GM23338 (cell line): ENCODE data around the gene PPM1H. TPM values are rescaled to one million over a fixed set of nuclear protein-coding genes. Genes with fewer than 3 reads are reported as not detected.

Source experiments
- ATAC-seq: fragments of 200-7000 bp; cut with Tn5 transposase; 3 replicates; pipeline ENCODE4 v1.9.1; 2020
- DNase-seq: peaks from one replicate; pipeline ENCODE4 v3.0.0-alpha.2; 2015; ENCODE audit warnings: low spot score
- H2AFZ ChIP-seq: fragments of 200-600 bp; sonication (generic); 2 replicates; pipeline ENCODE4 v1.8.0; 2016; ENCODE audit warnings: antibody characterized with exemption, mild to moderate bottlenecking, moderate library complexity
- H3F3A ChIP-seq: fragments of 200-600 bp; sonication (generic); replicated peaks from 2 replicates; pipeline ENCODE4 v1.8.0; 2017; ENCODE audit warnings: antibody characterized with exemption, mixed run types, low read depth
- H3K27ac ChIP-seq: fragments of 200-600 bp; sonication (generic); 2 replicates; pipeline ENCODE4 v1.6.1; 2016; ENCODE audit warnings: low read depth
- H3K27me3 ChIP-seq: fragments of 200-600 bp; sonication (generic); 2 replicates; pipeline ENCODE4 v1.8.0; 2016; ENCODE audit warnings: mild to moderate bottlenecking, mixed run types, moderate library complexity; ENCODE audit not compliant: insufficient read depth
- H3K36me3 ChIP-seq: fragments of 200-600 bp; sonication (generic); 2 replicates; pipeline ENCODE4 v1.8.0; 2016; ENCODE audit warnings: mild to moderate bottlenecking; ENCODE audit not compliant: insufficient read depth
- H3K4me1 ChIP-seq: fragments of 200-600 bp; sonication (generic); 2 replicates; pipeline ENCODE4 v1.8.0; 2016; ENCODE audit warnings: mild to moderate bottlenecking, moderate library complexity; ENCODE audit not compliant: insufficient read depth
- H3K4me2 ChIP-seq: fragments of 200-600 bp; sonication (generic); 2 replicates; pipeline ENCODE4 v1.7.1; 2017; ENCODE audit warnings: mixed run types
- H3K4me3 ChIP-seq: fragments of 200-600 bp; sonication (generic); 2 replicates; pipeline ENCODE4 v1.6.1; 2016; ENCODE audit warnings: mixed run types
- H3K79me2 ChIP-seq: fragments of 200-600 bp; sonication (generic); replicated peaks from 2 replicates; pipeline ENCODE4 v1.8.0; 2017; ENCODE audit warnings: mild to moderate bottlenecking; ENCODE audit not compliant: insufficient read depth
- H3K9me2 ChIP-seq: fragments of 200-600 bp; sonication (generic); 2 replicates; pipeline ENCODE4 v1.8.0; 2017; ENCODE audit not compliant: insufficient read depth
- H4K20me1 ChIP-seq: fragments of 200-600 bp; sonication (generic); replicated peaks from 2 replicates; pipeline ENCODE4 v1.8.0; 2017; ENCODE audit warnings: mild to moderate bottlenecking; ENCODE audit not compliant: insufficient read depth
- H3K27ac Mint-ChIP-seq: 2 replicates; pipeline ENCODE4 v1.8.0; 2020; ENCODE audit warnings: inconsistent platforms, mild to moderate bottlenecking, moderate library complexity, mixed read lengths
- H3K27me3 Mint-ChIP-seq: 3 replicates; pipeline ENCODE4 v1.8.0; 2022; ENCODE audit warnings: low read depth, mild to moderate bottlenecking, moderate library complexity, mixed read lengths, inconsistent platforms; ENCODE audit not compliant: insufficient read depth, poor library complexity
- H3K36me3 Mint-ChIP-seq: 3 replicates; pipeline ENCODE4 v1.8.0; 2021; ENCODE audit warnings: low read depth, mild to moderate bottlenecking, inconsistent platforms, moderate library complexity, mixed read lengths
- H3K4me1 Mint-ChIP-seq: 3 replicates; pipeline ENCODE4 v1.8.0; 2020; ENCODE audit warnings: mild to moderate bottlenecking, inconsistent platforms, mixed read lengths
- H3K4me3 Mint-ChIP-seq: 3 replicates; pipeline ENCODE4 v1.8.0; 2021; ENCODE audit warnings: moderate library complexity, mild to moderate bottlenecking, inconsistent platforms, mixed read lengths
- H3K9me3 Mint-ChIP-seq: 3 replicates; pipeline ENCODE4 v1.8.0; 2020; ENCODE audit warnings: moderate library complexity, mild to moderate bottlenecking, inconsistent platforms, mixed read lengths
- CREB1 ChIP-seq: fragments of 250-450 bp; sonication (Bioruptor Pico); IDR thresholded peaks from 2 replicates; pipeline ENCODE4 v1.5.0; 2020; ENCODE audit warnings: low read depth, mild to moderate bottlenecking, moderate library complexity
- CTCF ChIP-seq, 2 experiments: fragments of 200-600 bp in 1 of 2; sonication (generic) in 1 of 2; conservative IDR thresholded peaks; 2 replicates each; pipeline versions ENCODE4 v1.5.1 to v1.6.1; 2016 to 2017; ENCODE audit warnings: antibody characterized with exemption in 2 of 2, low read depth in 2 of 2, mild to moderate bottlenecking in 2 of 2, moderate library complexity in 1 of 2
- ETS1 ChIP-seq: IDR thresholded peaks from 2 replicates; pipeline ENCODE4 v1.6.1; 2016; ENCODE audit warnings: antibody characterized with exemption
- EZH2 ChIP-seq: fragments of 200-600 bp; sonication (generic); IDR thresholded peaks from one replicate; pipeline ENCODE4 v1.8.0; 2017; ENCODE audit warnings: antibody characterized with exemption, mild to moderate bottlenecking, low read depth; ENCODE audit not compliant: unreplicated experiment
- JUNB ChIP-seq: IDR thresholded peaks from one replicate; pipeline ENCODE4 v1.6.1; 2016; ENCODE audit warnings: antibody characterized with exemption; ENCODE audit not compliant: unreplicated experiment
- NANOG ChIP-seq: IDR thresholded peaks from 2 replicates; pipeline ENCODE4 v1.6.1; 2016; ENCODE audit warnings: antibody characterized with exemption, borderline replicate concordance
- POLR2AphosphoS5 ChIP-seq: IDR thresholded peaks from 2 replicates; pipeline ENCODE4 v1.6.1; 2016; ENCODE audit warnings: antibody characterized with exemption, low read depth
- STAT1 ChIP-seq: IDR thresholded peaks from one replicate; pipeline ENCODE4 v1.6.1; 2016; ENCODE audit warnings: antibody characterized with exemption; ENCODE audit not compliant: unreplicated experiment
- ZNF114 ChIP-seq: fragments of 250-450 bp; sonication (Bioruptor Pico); IDR thresholded peaks from 2 replicates; pipeline ENCODE4 v1.5.0; 2020; ENCODE audit warnings: mild to moderate bottlenecking, moderate library complexity
- polyA plus RNA-seq: library from polyadenylated mRNA; unstranded; fragments of >200 nt; fragmentation: Nextera tagmentation; extraction: Ambion mirVana; gene quantifications from 2 replicates; pipeline ENCODE4 v1.2.1, GENCODE V29; 2016
- total RNA-seq: library from RNA; depleted of rRNA; stranded (reverse); fragments of >200 nt; shearing (Covaris generic); gene quantifications from 2 replicates; pipeline ENCODE4 v1.2.3, GENCODE V29; 2014

PPM1H gene
- total and polyA plus RNA-seq, 2 experiments from 2014 or later = 11.4 to 41.2 TPM

- DNase-seq (no peak), ATAC-seq (no peak)
- H3F3A ChIP-seq = 0 out of 2 replicates have a peak, but pooled peaks cover under 1% of the 10 kb centered on the region
- no peaks in the 10 kb centered on the region for H3K27me3 ChIP-seq
- no peak overlapping the region for H3K4me2 ChIP-seq
- H3K9me2 ChIP-seq = no peaks in the 10 kb centered on the region
- no peak overlapping the region for H2AFZ ChIP-seq
- H3K4me3 ChIP-seq = no peak overlapping the region
- no peaks in the 10 kb centered on the region for H3K9me3 Mint-ChIP-seq
- H3K36me3 ChIP-seq = peaks cover 3% of the 10 kb centered on the region; the same call in 1 of the 2 replicates
- no peaks in the 10 kb centered on the region; the same call in 1 of the 2 replicates for H4K20me1 ChIP-seq
- peaks cover 9% of the 10 kb centered on the region for H3K36me3 Mint-ChIP-seq
- H3K79me2 ChIP-seq = no peaks in the 10 kb centered on the region
- peaks cover 53% of the 10 kb centered on the region for H3K4me1 Mint-ChIP-seq
- no peak overlapping the region for H3K27ac ChIP-seq
- H3K4me3 Mint-ChIP-seq = no peak overlapping the region
- TF ChIP-seq POLR2AphosphoS5 (no peak), EZH2 (no peak)
- H3K27me3 Mint-ChIP-seq = peaks cover 8% of the 10 kb centered on the region
- H3K4me1 ChIP-seq = peaks cover under 1% of the 10 kb centered on the region; the same call in 1 of the 2 replicates
- H3K27ac Mint-ChIP-seq = no peak overlapping the region
Measured at GRCh38 chr12:62709311-62709710, 225.6 kb downstream of the PPM1H start.

- TF ChIP-seq CTCF (conservative IDR thresholded peaks at IDR 0.05; ENCODE audit: low read depth in 2 of 2) = no peak
- no peak for TF ChIP-seq NANOG
- H4K20me1 ChIP-seq = no peaks in the 10 kb centered on the region; the same call in 1 of the 2 replicates
- H3K4me2 ChIP-seq = no peak overlapping the region
- H3K79me2 ChIP-seq = no peaks in the 10 kb centered on the region
- H3K9me2 ChIP-seq = no peaks in the 10 kb centered on the region
- H3F3A ChIP-seq = 0 out of 2 replicates have a peak, but pooled peaks cover 5% of the 10 kb centered on the region
- no peak overlapping the region for H3K27ac ChIP-seq
- H3K36me3 Mint-ChIP-seq = peaks cover 7% of the 10 kb centered on the region
- H3K36me3 ChIP-seq = peaks cover 3% of the 10 kb centered on the region; the same call in 1 of the 2 replicates
- H3K27ac Mint-ChIP-seq = no peak overlapping the region
- no peak overlapping the region for H3K4me3 Mint-ChIP-seq
- peaks cover 60% of the 10 kb centered on the region for H3K4me1 Mint-ChIP-seq
- no peaks in the 10 kb centered on the region for H3K9me3 Mint-ChIP-seq
- H3K4me3 ChIP-seq = no peak overlapping the region
- H2AFZ ChIP-seq = no peak overlapping the region
- peaks cover 10% of the 10 kb centered on the region for H3K27me3 Mint-ChIP-seq
- DNase-seq (no peak), ATAC-seq (no peak)
- peaks cover 14% of the 10 kb centered on the region for H3K4me1 ChIP-seq
- no peaks in the 10 kb centered on the region for H3K27me3 ChIP-seq
Measured at GRCh38 chr12:62707939-62708338, 227.0 kb downstream of the PPM1H start.

GRCh38 chr12:62705846-62706245 lies 229.1 kb downstream of the PPM1H start:
- 0 out of 2 replicates have a peak, but pooled peaks cover 7% of the 10 kb centered on the region for H3K9me2 ChIP-seq
- TF ChIP-seq STAT1 (no peak), ETS1 (no peak), ZNF114 (no peak), CTCF (conservative IDR thresholded peaks at IDR 0.05; ENCODE audit: low read depth in 2 of 2) (no peak), CREB1 (no peak), JUNB (no peak)

More at GRCh38 chr12:62705846-62706245, 229.1 kb downstream of the PPM1H start:
- no peaks in the 10 kb centered on the region for H3K27me3 ChIP-seq
- H3K36me3 ChIP-seq = no peaks in the 10 kb centered on the region
- no peak overlapping the region for H3K27ac Mint-ChIP-seq
- no peaks in the 10 kb centered on the region; the same call in 1 of the 2 replicates for H4K20me1 ChIP-seq
- H2AFZ ChIP-seq = no peak overlapping the region
- peaks cover 21% of the 10 kb centered on the region for H3K4me1 ChIP-seq
- H3K4me3 ChIP-seq = no peak overlapping the region
- no peak overlapping the region for H3K27ac ChIP-seq
- H3K4me2 ChIP-seq = no peak overlapping the region
- ATAC-seq (no peak), DNase-seq (no peak)
- peaks cover 7% of the 10 kb centered on the region for H3K36me3 Mint-ChIP-seq
- no peaks in the 10 kb centered on the region for H3K9me3 Mint-ChIP-seq
- H3F3A ChIP-seq = peaks cover 5% of the 10 kb centered on the region; the same call in 1 of the 2 replicates
- no peak overlapping the region for H3K4me3 Mint-ChIP-seq
- peaks cover 54% of the 10 kb centered on the region for H3K4me1 Mint-ChIP-seq
- peaks cover 10% of the 10 kb centered on the region for H3K27me3 Mint-ChIP-seq
- no peaks in the 10 kb centered on the region for H3K79me2 ChIP-seq
